Measurements from ENCODE around the gene MRPS31.

MRPS31 gene

GRCh38 chr13:40770934-40771618, at the start of gene MRPS31:
Gene MRPS31 (minus strand): TSS chr13:40771190. CDS start chr13:40771136, 54 bp downstream.
- TF ChIP-seq CTCF (IDR thresholded peaks at IDR 0.05; ENCODE audit: insufficient read depth, low read length, poor library complexity, severe bottlenecking), result no peak
- DNase-seq (ENCODE audit: extremely low read depth, insufficient read length), result peak; percentile 98
- Histone ChIP-seq H3K27me3 (replicated peaks; ENCODE audit: control insufficient read depth, insufficient read depth, low read length) (no peaks in the 10 kb centered on the region), H3K4me3 (replicated peaks; ENCODE audit: low read depth, low read length) (peak within 1 kb of the TSS; percentile 77), H3K36me3 (ENCODE audit: control insufficient read depth, insufficient read depth, low read length) (no peaks in the 10 kb centered on the region; the same call in 1 of the 2 replicates)

GRCh38 chr13:40819797-40820315, 48.9 kb upstream of the MRPS31 start:
- no peak for TF ChIP-seq CTCF (IDR thresholded peaks at IDR 0.05; ENCODE audit: insufficient read depth, low read length, poor library complexity, severe bottlenecking)
- DNase-seq (ENCODE audit: extremely low read depth, insufficient read length), result peak; percentile 6
- no peaks in the 10 kb centered on the region for H3K36me3 ChIP-seq (ENCODE audit: control insufficient read depth, insufficient read depth, low read length)
- no peak overlapping the region for H3K4me3 ChIP-seq (replicated peaks; ENCODE audit: low read depth, low read length)
- H3K27me3 ChIP-seq (replicated peaks; ENCODE audit: control insufficient read depth, insufficient read depth, low read length), result no peaks in the 10 kb centered on the region

GRCh38 chr13:40818926-40819325, 47.9 kb upstream of the MRPS31 start:
- DNase-seq (ENCODE audit: extremely low read depth, insufficient read length), result no peak
- Histone ChIP-seq H3K27me3 (replicated peaks; ENCODE audit: control insufficient read depth, insufficient read depth, low read length) (no peaks in the 10 kb centered on the region), H3K36me3 (ENCODE audit: control insufficient read depth, insufficient read depth, low read length) (no peaks in the 10 kb centered on the region), H3K4me3 (replicated peaks; ENCODE audit: low read depth, low read length) (no peak overlapping the region)
- no peak for TF ChIP-seq CTCF (IDR thresholded peaks at IDR 0.05; ENCODE audit: insufficient read depth, low read length, poor library complexity, severe bottlenecking)

- peaks cover 1% of the 10 kb centered on the region; the same call in 1 of the 2 replicates for H3K36me3 ChIP-seq (ENCODE audit: control insufficient read depth, insufficient read depth, low read length)
- DNase-seq (ENCODE audit: extremely low read depth, insufficient read length), result no peak
- H3K27me3 ChIP-seq (replicated peaks; ENCODE audit: control insufficient read depth, insufficient read depth, low read length), result no peaks in the 10 kb centered on the region
- no peak for TF ChIP-seq CTCF (IDR thresholded peaks at IDR 0.05; ENCODE audit: insufficient read depth, low read length, poor library complexity, severe bottlenecking)
- no peak overlapping the region for H3K4me3 ChIP-seq (replicated peaks; ENCODE audit: low read depth, low read length)
These were observed 43.8 kb upstream of the MRPS31 start for GRCh38 chr13:40814803-40815202.

- H3K4me3 ChIP-seq (replicated peaks; ENCODE audit: low read depth, low read length), result no peak overlapping the region
- no peaks in the 10 kb centered on the region for H3K27me3 ChIP-seq (replicated peaks; ENCODE audit: control insufficient read depth, insufficient read depth, low read length)
- H3K36me3 ChIP-seq (ENCODE audit: control insufficient read depth, insufficient read depth, low read length), result peaks cover 1% of the 10 kb centered on the region
- peak; percentile 25 for DNase-seq (ENCODE audit: extremely low read depth, insufficient read length)
- peak; percentile 69 for TF ChIP-seq CTCF (IDR thresholded peaks at IDR 0.05; ENCODE audit: insufficient read depth, low read length, poor library complexity, severe bottlenecking)
These were observed 42.9 kb upstream of the MRPS31 start for GRCh38 chr13:40813667-40814454.
